ENCODE results near the gene NAA80.
"Not testable (repeated sequence)": the region's sequence is repeated elsewhere in the genome, so short reads cannot be mapped to it uniquely, and the experiment has no call there.

NAA80 gene

DNA sequence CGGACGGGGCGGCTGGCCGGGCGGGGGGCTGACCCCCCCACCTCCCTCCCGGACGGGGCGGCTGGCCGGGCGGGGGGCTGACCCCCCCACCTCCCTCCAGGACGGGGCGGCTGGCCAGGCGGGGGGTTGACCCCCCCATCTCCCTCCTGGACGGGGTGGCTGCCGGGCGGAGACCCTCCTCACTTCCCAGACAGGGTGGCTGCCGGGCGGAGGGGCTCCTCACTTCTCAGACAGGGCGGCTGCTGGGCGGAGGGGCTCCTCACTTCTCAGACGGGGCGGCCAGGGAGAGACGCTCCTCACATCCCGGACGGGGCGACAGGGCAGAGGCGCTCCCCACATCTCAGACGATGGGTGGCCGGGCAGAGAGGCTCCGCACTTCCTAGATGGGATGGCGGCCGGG, 12.8 kb upstream of the NAA80 start:
- DNase-seq: not testable (repeated sequence)

DNA sequence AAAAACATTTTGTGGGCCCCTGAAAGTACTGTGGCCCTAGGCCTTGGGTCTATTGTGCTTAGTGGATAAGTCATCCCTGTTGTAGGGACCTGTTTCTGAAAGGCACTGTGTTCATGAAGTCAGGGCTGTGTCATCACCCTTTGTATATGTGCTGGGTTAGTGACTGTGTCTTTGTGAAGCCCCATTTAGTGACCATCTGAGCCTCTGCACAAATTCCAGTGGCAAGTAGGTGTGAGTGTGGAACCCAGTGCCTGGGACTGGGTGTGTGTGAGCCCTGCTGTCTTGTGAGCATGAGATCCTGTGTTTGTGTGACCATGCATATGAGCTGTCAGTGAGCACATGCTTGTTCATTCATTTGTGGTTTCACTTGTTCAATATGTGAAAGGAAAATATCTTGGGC, 5.4 kb upstream of the NAA80 start:
- DNase-seq: no peak

DNA sequence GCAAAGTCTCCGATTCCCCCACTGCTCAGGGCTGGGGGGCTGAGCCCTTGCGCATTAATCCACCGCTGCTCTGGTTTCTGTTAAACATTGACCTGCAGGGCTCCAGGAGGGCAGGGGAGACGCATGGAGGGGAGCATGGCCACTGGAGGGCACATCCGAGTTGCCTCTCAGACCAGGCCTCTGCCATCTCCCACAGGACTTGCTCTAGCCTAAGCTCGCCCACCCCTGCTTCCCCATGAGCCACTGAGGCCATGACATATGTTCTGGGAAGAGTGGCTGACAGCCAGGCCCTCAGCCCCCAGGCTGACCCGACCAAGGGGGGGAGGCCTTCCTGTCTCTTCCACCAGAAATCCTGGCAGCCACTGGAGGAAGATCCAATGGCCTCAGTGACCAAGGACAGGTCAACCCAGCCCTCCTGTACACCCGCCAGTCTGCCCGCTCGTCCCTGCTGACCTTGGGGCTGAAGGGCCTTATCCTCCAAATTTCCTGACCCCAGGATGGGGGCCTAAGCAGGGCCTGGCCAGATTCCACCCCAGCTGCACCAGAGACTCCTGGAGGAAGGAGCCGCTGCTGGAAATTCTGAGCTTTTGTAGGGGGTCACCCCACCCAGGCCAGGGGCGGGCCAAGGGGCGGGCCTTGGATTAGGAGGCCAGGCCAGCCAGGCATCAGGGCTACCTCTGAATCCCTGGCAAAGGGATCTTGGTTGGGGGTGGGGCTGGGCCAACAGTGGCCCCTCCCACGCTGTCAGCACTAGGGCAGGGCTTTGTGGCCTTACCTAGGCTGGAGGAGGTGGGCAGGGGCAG, 4.0 kb upstream of the NAA80 start, which contains the start of gene HYAL1:
Gene HYAL1 (minus strand): TSS at position 562 of the 803 bp plus-strand sequence. CDS start 618 bp downstream, outside the sequence.
- DNase-seq: no peak

DNA sequence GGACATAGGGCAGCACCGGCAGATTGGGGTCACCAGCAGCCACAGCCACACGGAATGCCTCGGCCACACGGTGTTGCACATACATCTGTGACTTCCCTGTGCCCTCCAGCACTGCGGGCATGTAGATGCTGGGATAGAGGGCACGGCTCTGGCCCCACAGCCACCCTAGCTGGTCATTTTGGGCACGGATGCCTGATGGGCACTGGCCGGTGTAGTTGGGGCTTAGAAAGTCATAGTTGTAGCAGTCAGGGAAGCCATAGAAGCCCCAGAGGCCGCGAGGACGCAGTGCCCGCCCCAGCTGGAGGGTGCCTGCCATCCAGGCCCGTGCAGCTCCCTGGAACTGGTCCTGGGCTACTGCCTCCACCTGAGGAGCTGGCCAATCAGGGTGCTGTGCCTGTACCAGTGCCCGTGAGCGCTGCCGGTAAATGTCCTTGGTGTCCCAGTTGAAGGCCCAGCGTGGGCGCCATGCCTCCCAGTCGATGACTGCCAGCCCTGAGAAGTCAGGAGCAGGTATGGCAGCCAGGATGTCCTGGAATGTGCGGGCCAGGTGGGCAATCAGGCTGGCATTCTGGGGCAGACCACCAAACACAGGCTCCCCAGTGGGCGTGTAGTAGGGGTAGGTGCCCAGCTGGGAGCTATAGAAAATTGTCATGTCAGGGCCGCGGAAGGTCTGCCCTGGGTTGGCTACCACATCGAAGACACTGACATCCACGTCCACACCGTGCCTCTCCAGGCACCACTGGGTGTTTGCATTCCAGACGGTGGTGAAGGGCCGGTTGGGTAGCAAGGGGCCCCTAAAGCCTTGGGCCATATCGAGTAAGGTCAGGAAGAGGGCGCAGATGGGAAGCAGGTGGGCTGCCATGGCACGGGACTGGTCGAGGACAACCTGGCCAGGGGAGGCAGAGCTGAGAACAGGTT, 3.1 kb upstream of the NAA80 start:
- no peak for DNase-seq

DNA sequence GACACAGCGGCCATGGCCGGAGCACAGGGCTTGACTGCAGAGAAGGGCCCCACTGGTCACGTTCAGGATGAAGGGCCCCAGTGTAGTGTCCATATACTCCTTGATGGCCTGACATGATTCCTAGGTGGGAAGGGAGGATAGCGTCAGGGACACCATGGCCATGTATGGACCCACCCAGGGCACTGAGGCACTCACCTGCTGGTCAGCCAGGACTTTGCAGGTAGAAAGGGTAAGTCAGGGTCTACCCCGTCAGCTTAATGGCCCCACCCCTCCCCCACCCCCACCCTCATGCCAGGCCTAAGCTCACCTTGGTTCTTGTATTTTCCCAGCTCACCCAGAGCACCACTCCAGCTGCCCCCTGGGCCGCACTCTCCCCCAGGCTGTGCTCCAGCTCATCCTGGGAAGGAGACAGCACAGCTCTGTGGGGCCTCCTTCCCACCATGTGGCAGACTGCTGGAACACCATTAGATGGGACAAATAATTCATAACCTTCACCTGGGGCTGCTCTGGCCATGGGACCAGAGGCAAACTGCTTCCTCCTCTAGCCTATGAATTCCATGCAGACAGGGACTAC, 1.6 kb upstream of the NAA80 start:
- DNase-seq: no peak

DNA sequence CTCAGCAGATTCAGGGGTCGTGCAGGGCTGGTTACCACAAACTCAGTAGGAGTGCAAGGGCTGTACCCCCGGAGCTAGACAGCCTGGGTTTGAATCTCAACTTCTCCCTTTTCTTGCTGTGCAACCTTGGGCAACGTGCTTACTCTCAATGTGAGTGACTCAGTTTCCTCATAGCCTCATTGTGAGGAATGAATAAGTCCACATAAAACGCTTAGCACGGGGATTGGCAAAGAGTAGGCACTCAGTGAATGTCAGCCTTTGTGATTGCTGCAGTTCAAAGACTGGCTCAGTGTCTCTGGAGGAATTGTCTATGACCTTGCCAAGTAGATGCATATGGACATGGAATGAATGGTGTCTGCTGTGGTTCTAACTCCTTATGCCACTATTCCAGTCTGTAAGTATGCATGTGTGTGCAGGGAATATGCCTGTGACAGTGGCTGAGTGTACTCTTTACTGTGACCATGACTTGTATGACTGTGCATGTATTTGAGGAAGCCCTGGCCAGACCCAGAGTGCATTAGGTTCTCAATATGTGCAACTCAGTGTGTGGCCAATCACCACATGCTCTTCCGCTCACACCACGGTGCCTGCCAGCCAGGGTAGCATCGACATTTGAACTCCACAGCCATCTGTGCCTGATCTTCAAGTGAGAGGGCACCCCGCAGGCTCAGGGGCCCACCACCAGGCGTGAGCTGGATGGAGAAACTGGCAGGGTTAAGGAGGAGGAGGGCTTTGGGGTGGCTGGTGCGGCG, 900 bp upstream of the NAA80 start:
- DNase-seq: peak; percentile 36

DNA sequence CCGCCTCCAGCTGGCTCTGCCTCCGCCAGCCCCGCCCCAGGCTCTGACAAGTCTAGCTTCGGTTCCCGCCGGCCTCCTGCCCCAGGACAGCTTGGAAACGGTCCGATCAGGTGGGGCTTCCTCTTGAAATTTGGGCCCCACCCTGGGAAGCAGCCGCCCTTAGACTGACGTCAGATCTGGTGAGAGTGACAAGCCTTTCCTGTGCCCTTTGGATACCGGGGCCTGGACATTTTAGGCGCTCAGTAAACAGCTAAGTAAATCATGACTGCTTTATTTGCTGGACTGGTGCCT, 378 bp upstream of the NAA80 start:
- no peak for DNase-seq

DNA sequence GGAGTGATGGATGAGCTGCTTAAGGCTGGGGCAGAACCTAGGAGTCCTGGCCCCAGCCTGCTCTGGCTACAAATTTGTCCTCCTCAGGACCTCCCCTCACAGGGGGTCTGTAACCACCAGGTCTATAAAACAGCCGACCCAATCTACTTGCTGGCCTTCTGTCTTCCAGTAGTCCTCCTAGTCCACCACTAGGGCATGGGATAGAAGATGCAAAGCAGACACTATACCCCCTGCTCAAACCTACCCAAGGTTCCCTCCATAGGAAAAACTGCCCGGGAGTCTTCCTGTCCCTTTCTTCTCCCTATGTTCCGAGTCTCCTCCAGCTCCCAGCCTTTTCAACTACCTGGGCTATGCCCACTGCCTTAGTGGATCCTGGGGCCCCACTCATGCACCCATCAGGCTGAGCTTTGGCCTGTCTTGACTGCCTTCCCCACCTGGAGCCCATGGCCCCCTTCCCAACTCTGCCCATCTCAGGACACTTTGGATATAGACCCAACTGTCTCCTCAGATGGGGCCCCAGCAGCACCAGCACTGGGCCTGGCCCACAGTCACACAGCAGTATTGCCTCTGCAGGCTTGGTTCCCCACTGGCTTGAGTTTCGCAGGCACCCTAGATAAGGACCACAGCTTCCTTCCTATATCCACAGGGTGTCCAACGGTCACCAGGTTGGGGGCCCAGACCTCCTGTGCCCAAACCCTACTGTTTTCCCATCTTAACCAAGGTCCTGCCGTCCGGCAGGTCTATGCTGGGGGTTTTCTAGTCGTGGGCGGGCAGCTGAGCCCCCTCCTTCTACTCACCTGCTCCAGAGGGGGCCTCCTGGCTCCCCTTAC, 1.1 kb downstream of the NAA80 start:
- DNase-seq: no peak

DNA sequence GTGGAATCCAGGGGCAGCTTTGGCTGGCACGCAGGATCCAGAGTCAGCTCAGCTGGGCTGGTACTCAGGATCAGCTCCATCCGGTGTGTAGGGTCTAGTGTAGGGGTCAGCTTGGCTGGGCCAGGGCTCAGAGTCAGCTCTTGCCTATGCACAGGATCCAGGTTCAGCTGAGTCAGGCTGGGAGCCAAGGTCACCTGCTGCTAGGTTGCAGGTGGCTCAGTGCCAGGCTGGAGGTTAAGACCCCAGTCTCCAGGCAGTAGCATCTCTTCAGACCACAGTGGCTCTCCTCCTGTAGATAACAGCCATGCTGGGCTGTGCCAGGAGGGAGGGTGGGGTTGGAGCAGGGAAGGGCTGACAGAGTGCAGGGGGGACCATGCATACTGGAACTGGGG, 1.8 kb downstream of the NAA80 start:
- no peak for DNase-seq

DNA sequence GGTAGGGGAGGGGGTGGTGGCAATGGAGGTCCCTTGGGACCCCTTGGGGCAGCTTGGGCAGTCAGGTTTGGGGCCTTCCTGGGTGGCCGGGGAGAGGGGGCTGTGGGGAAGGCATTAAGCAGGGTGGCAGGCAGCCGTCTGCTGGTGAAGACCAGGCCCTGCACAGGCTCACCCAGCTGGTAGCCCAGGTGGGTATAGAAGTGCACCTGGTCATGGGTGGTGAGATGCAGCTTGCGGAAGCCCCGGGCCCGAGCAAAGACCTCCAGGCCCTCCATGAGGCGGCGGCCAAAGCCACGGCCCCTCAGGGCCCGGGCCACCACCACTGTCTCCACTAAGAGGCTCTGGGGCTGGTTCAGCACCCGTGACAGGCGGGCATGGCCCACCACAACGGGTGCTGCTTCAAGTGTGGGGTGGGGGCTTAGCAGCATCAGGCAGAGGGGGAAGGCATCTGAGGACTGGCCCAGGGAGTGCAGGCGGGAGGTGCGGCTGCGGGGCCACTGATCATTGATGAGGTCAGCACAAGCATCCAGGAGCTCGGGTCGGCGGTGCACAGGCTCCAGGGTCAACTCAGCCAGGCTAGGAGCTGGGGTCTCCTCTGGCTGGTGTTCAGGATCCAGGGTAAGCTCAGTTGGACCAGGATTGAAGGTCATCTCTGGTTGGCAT, 2.4 kb downstream of the NAA80 start:
- no peak for DNase-seq

DNA sequence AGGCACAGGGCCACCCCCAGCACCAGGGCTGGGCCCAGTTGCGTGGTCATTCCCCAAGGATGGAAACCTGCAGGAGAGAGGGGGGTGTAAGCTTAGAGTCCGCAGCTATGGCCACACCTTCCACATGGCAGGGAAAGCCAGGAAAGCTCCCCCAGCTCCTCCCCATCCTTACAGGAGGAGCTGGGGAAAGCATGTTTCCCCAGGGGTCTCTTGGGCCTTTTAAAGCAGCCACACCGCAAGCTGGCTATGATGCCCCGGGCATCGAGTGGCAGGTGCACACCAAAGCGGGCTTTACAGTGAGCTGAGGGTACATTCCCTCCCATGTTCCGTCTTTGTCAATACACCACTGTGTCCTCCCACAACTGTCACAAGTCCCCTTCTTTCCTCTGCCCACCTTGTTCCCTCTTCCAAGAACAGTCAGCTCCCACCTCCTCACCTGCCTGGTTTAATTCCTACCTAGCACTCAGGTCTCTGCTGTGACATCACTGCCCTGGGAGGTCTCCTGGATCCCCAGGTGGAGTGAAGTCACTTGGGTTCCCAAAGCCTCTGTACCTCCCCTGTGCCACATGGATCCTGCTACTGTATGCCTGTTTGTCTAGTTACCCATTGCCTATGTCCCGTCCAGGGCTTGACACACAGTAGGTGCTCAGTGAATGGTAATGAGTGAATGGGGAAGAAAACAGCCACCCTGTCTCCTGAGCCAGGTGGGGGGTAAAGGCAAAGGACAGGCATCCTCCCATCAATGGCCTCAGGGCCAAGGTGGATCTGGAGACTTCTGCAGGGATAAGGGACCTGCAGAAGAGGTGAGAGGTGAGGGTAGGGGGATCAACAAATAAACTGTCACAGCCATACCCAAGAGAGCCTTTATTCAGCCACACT, 3.4 kb downstream of the NAA80 start:
- DNase-seq: no peak

DNA sequence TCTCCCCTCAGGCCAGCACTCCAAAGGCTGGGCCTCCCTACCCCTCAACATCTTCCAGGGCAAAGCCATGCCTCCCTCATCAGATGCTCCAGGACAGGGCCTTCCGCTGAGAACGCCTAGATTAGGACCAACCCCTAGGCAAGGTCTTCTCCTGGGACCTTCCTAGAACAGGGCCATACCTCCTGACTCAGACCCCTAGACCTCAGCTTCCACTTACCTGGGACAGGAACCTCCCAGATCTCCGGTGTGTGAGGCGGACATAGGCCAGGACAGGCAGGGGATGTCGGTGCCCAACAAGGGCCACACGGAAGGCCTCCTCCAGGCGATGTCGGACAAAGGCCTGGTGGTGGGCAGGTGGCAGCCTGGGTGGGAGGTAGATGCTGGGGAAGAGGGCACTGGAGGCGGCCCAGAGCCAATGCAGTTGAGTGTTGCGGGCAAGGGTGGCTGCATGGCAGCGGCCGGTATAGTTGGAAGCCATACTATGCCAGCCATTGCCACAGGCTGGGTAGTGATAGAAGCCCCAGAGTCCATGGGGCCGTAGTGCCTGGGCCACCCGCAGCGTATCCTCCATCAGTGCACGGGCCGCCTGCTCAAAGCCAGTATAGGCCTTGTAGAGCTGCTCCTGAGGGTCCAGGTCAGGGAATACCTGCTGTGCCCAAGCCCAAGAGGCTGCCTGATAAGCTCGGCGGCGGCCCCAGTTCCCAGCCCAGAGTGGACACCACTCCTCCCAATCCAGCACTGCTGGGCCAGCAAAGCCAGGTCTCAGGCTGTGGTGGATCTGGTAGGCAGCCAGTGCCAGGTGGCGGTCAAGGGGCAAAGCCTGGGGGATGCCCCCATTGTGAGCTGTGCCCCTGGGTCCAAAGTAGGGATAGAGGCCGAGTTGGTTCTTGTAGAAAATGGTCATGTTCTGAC, 4.5 kb downstream of the NAA80 start:
- DNase-seq: no peak

DNA sequence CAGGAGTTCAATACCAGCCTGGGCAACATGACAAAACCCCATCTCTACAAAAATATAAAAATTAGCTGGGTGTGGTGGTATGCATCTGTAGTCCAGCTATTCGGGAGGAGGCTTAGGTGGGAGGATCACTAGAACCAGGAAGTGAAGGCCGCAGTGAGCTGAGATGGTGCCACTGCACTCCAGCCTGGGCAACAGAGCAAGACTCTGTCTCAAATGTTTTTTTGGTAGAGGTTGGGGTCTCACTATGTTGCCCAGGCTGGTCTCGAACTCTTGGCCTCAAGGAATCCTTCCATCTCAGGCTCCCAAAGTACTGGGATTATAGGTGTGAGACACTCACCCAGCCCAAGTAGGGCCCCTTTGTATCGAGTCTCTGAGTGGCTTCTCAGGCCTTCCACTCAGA, 5.1 kb downstream of the NAA80 start:
- no peak for DNase-seq

DNA sequence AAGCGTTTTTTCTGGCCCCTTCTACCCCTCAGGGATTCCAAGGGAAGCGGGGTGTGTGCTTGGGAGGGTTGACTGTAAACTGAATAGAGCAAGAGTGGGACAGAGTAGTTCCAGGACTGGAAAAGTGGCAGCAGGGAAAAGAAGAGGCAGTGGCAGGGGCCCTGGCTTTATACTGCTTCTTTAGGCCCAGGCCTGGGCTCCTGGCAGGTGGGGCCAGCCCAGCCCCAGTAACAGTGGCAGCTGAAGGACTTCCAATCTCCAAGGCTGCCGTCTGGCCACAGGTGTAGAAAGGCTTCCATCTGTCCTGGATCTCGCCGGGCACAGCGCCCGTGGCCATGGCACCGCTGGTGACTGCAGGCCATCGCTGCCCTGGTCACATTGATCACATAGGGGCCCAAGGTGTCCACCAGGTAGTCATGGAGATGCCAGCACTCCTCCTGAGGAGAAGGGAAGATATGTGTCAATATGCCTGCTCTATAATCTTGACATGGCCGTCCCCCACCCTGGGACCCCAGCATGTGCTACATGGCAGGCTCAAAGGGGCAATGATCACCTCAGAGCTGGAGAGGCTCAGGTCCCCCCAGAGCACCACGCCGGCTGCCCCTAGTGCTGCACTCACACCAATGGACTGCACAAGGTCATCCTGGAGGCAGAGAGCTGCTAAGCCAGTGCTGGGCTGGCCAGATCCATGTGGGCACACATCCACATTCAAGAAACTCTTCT, 6.0 kb downstream of the NAA80 start:
- DNase-seq: no peak

DNA sequence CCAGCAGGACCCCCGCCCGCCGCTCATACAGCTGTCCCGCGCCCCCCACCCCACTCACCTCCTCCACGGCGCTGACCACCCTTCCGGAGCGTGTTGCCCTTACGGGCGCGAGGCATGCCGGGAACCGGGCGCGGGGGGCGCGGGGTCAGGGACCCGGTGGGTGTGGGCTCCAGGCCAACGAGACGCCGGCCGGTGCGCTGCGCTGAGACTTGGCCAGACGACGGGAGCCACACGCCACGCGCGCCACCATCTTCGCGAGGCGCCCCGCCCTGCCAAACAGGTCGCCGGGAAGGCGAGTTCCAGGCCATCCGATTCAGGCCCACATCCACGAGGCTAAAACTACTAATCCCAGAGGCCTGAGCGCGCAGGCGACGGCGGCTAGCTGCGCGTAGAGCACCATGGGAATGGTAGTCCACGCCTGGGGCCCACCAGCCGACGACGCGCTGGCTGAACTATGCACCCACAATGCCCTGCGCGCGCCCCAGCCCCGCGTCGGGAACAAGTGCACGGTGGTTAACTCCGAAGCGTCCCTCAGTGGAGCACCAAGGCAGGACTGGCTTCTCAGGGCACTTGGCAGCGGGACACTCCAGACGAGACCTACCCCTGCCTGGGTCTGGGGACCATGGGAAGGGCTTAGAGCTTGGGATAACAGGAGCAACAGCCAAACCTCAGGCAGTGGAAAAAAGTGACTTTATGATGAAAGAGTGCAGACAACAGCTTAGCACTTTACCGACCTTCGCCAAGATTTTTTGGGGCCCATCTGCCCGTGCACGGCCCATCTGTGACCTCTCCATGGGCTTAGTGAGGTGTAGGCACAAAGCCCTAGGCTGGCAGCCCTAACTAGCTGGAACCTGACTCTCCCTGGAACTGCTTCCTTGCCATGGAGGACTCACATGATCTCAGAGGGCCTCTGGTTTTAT, 6.8 kb downstream of the NAA80 start, which contains the start of gene IFRD2:
Gene IFRD2 (minus strand): TSS at position 271 of the 920 bp plus-strand sequence. CDS start 155 bp downstream, at position 116.
- peak; percentile 97 for DNase-seq

DNA sequence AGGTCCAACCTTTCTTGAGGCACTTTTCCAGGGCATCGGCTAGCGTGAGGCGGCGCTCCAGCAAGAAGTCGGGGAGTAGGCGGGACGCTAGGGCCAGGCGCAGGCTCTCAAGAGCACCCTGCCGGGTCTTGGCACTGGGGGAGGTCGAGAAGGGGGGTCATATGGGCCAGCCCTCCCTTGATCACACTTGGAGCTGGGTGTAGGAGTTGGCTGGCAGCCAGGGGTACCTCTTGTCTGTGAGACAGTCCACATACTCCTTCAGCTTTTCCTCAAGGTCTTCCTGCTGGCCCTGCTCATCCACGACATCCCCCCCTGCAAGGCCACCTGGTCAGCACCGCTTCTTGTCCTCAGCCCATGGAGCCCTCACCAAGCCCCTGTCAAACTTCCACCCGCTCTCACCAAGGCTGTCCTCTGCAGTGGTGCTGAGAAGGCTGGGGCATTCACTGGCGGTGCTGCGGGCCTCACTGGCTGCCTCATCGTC, 9.0 kb downstream of the NAA80 start:
- no peak for DNase-seq

DNA sequence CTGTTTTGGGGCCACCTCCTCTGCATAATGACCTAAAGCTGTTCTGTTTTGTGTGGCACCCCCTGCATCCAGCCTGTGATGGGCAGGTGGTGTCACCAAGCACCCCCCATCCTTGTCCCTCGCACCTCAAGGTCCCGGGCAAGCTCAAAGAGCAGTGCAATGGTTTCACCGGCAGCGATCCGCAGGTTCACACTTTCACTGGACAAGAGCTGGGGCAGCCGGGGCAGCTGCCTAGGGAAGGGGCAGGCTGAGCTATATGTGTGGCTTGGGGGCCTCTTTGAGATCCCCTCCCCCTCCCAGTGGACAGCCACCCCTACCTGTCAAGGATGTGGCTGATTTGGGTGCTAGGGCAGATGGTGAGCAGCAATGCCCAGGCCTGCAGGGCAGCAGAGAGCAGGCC, 10.1 kb downstream of the NAA80 start:
- DNase-seq: no peak
